Hematopoietic multipotent progenitor cell treated with erythropoietin and hydrocortisone succinate and interleukin-3 and kit ligand, for 8 days (in vitro differentiated cells): ENCODE measurements around the gene CPN2.

Source experiments
- DNase-seq: peaks from one replicate; pipeline ENCODE4 v3.0.0-alpha.2; 2015

The CPN2 gene

DNA sequence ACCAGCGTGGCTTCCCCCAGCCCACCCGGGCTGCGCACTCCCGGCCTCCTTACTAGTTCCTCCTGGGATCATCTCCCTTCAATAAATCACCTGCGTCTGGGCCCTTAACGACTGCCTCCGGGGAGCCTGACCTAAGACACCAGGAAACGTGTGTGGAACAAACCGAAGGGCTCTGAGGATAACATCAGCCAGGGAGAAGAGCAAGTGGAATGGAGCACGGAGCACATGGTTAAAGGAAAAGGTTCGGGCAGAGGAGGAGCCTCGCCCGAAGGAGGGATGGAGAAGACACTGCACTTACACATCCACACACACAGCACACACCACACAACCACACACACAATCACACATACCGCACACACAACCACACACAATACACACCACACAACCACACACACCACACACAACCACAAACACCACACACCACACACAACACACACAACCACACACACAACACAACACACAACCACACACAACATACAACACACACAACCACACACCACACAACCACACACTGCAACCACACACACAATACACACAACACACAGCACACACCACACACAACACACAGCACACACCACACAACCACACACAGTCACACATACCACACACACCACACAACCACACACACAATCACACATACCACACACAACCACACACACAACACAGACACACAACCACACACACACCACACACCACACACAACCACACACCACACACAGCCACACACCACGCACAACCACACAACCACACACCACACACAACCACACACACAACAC is 24.7 kb downstream of the CPN2 start:
- peak; percentile 39 for DNase-seq

GRCh38 chr3:194325424-194326153 is 25.5 kb downstream of the CPN2 start:
- peak; percentile 37 for DNase-seq

DNA sequence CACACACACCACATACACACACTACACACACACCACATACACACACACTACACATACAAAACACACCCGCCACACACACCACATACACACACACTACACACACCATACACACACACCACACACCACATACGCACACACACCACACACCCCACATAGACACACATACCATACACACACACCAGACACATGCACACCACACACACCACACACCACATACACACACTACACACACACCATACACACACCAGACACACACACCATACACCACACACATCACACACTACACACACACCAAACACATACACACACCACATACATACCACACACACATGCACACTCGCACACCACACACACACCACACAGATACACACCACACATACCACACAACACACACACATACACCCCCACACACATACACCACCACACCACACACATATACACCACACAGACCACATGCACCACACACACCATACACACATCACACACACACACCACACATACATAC is 26.3 kb downstream of the CPN2 start:
- no peak for DNase-seq

DNA sequence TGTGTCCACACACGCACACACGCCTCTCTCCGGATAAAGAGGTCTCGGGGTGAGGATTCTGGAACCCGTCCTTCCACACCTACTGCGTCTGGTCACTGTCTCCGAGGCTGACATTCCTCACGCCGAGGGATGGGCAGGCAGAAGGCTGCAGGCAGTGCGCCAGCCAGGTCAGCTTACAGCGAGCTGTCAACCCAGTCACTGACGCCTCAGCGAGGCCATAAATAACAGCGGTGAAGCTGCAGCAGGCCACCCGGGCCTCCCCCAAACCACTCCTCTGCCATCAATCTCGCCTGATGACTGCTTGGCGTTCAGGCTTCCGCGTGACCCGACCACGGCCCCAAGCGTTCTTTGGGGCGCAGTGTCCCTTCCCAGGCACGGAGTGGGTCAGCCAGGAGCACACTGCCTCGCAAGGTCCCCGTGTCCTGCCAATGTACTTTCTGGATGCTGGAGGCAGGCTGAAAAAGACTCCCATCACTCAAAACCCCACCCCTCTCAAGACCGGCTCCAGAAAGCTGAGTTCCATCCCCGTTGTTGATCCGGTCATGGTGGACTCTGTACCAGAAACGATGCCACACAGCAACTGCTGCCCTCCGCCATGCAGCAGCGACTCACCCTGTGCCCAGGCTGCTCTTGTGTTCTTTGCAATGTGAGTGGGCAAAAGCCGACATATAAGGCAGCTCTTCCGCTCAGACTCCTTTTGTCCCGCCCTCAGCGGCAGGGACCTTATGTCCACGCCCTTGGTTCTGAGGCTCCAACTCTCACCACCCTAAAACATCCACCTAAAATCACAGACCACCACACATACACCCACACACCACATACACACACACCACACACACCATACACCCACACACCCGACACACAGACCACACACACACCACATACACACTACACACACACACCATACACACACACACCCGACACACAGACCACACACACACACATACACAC is 27.1 kb downstream of the CPN2 start:
- DNase-seq: peak; percentile 68

- peak; percentile 88 for DNase-seq
These were observed 28.4 kb downstream of the CPN2 start for GRCh38 chr3:194322678-194323211.

- no peak for DNase-seq
These were observed 29.2 kb downstream of the CPN2 start for GRCh38 chr3:194321693-194322640.

DNA sequence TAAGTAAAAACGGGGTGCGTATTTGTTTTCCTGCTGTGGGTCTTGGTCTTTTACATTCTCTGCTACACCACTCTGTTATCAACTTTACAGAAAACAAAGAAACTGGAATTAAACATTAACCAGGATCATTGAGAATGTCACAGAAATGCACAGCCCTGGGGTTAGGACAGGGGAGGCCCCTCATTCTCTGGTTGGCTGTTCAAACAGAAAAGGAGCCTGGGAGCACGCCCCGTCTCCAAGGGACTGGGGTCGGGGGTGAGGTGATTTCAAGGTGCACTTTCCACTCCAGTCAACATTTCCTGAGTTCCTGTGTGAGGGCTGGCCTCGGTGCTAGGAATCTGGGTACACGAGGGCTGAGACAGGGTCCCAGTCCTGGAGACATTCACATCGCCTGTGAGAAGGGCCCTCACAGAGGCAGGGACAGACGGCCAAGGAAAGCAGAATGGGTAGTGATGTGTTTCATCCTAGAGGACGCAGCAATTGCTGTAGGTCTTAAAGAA is 30.3 kb downstream of the CPN2 start:
- no peak for DNase-seq

- DNase-seq: no peak
These were observed 31.0 kb downstream of the CPN2 start for GRCh38 chr3:194320100-194320499.

GRCh38 chr3:194318511-194319161 is 32.5 kb downstream of the CPN2 start:
- DNase-seq: no peak

DNA sequence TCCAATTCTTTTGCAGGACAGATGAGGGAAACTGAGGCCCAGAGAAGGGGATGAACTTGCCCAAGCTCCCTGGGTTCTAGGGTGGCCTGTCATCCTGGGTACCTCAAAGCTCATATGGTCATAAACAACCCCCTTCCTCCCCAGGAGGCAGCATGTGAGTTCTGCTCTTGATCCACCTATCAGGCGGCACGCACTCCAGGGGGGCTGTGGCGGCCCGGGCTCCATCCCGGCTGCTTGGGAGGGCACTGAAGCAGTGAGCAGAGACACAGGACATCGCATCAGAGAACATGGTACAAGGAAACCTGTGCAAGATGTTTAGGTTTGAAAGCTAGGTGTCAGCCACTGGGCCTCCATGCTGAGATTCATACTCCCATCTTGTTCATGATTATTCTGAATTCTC is 34.2 kb downstream of the CPN2 start:
- no peak for DNase-seq

- no peak for DNase-seq
These were observed 35.2 kb downstream of the CPN2 start for GRCh38 chr3:194315965-194316361.

DNA sequence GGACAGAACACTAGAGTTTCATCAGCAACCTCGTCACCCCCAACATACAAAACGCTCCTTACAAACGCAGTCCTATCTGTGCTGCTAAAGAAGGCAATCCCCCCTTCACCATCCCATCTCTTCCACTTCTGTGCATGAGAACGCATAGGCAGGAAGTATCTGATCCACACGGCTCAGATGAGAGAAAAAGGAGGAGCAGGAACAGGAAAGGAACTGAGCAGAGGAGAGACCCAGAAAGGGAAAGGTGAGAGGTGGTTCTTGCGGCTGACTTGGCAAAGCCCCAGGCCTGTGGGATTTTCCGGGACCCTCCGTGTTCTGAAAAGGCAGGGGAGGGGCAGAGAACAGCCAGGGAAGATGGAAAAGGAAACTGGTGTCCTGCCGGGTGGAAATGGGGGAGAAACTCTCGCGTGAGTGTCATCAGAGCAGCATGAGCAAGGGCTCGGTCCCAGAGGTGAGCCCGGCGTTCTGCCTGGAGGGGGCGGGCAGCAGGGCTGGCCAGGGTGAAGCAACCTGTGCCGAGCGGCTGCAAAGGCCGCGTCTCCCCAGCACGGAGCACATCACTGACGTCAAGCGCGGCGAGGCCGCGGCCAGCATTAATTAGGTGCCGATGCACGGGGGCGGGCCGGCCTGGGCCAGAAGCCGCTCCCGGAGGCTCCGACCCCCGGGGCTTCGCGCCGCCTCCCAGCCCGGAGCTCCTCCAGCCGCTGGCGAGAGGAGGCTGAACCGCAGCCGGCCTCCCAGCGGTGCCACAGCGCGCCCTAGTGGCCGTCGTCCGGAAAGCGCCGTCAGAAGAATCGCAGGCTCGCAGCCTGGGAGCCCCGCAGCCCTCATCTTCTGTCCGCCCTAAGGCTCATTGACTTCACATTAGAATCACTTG is 35.8 kb downstream of the CPN2 start:
- DNase-seq: peak; percentile 72

GRCh38 chr3:194314388-194315068 is 36.6 kb downstream of the CPN2 start:
- DNase-seq: no peak

DNA sequence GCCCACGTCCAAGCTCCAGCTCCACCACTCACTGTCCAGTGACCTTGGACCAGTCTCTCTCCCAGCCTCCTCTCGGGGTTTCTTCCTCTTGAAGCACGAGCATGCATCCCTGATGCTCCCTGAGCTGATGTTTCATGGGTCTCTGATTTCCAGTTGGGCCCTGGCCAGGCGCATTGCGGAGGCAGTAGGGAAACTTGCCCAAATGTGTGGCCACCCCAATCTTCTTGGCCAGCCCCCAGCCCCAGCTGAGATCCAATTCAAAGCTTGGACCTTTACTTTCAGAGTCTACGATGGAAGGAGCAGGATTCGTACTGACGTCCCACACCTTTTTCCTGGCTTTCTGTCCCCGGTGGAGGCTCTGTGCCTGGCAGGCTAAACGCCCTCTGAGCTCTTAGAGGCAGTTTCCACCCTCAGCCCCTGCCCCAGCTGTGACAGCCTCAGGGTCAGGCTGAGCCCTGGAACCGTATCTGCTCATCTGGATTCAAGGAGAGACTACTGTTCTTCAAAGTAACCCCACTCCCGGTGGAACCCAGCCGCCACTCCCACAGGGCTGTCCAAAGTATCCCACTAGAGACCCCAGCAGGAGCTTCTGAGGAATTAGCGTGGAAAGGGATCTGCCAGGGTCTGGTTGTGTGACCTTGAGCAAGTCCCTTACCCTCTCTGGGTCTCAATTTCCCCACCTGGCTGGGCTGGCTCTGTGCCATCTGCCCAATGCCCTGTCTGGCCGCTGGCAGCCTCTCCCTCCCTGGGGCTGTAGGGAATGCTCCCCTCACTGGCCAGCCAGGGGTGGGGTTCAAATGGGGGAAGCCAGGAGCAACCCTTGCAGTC is 37.4 kb downstream of the CPN2 start:
- DNase-seq: no peak

DNA sequence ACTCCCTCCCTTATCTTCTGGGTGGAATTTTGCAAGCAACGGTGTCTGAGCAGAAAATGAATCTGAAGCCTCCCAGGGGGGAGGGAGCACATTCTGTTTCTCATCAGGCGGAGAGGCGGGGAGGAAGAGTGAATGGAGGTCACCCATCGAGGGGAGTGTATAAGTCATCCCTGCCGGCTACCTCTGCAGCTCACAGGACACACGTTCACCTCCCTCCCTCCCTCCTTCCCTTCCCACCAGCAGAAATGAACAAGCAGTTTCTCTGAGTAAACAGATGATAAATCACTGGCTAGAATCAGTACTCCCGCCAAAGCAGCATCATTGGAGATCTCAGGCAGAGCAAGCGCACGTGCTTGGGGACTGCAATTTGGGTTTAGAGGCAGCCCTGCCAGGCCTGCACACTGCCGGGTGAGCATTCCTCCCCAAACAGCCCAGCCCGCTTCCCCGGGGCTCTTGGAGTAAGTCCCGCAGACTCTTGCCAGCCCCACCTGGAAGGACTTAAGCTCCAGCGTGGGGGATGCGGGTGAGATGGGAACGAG is 38.3 kb downstream of the CPN2 start:
- DNase-seq: no peak

DNA sequence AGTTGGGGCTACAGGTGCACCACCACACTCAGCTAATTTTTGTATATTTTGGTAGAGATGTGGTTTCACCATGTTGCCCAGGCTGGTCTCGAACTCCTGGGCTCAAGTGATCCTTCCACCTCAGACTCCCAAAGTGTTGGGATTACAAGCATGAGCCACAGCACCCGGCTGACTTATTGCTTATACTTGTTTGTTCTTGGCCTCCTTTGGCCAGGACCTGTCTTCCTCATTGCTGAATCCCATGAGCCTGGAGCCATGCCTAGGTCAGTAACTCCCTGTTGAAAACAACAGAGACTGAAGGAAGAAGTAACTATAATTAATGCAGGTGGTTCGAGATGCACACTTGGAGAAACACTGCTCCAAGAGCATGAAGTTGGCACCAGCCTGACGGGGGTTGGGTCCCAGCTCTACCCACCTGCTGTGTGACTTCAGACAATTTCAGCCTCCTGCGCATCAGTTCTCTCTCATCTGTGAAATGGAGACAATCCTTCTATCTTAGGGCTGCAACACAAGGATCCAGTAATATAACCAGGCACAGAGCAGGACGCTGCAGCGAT is 38.9 kb downstream of the CPN2 start:
- DNase-seq: no peak

- DNase-seq: no peak
These were observed 40.1 kb downstream of the CPN2 start for GRCh38 chr3:194311000-194311399.
